Measurements from ENCODE around the gene ATP9B. TPM values are rescaled to one million over a fixed set of nuclear protein-coding genes. Genes with fewer than 3 reads are reported as not detected.
A peak's percentile ranks its signal among the peaks of the same experiment; 100 is the strongest.

Gene ATP9B
- total RNA-seq, 1 donor from 2014 or later = 28.5 TPM

- peak; percentile 63 for DNase-seq (ENCODE audit: low spot score)
Observed at GRCh38 chr18:79380816-79381806, 311.9 kb downstream of the ATP9B start.

- no peak for DNase-seq (ENCODE audit: low spot score)
Observed at GRCh38 chr18:79381811-79382311, 312.7 kb downstream of the ATP9B start.

- no peak for DNase-seq (ENCODE audit: low spot score)
Observed at GRCh38 chr18:79382681-79383387, 313.6 kb downstream of the ATP9B start.

GRCh38 chr18:79383388-79384056, 314.3 kb downstream of the ATP9B start:
- DNase-seq (ENCODE audit: low spot score) = no peak

- no peak for DNase-seq (ENCODE audit: low spot score)
Observed at GRCh38 chr18:79384151-79384807, 315.1 kb downstream of the ATP9B start.

GRCh38 chr18:79384834-79385233, 315.6 kb downstream of the ATP9B start:
- DNase-seq (ENCODE audit: low spot score) = no peak

- DNase-seq (ENCODE audit: low spot score) = no peak
Observed at GRCh38 chr18:79385326-79385707, 316.1 kb downstream of the ATP9B start.

- no peak for DNase-seq (ENCODE audit: low spot score)
Observed at GRCh38 chr18:79385708-79386341, 316.6 kb downstream of the ATP9B start.

- no peak for DNase-seq (ENCODE audit: low spot score)
Observed at GRCh38 chr18:79386547-79386946, 317.4 kb downstream of the ATP9B start.

- no peak for DNase-seq (ENCODE audit: low spot score)
Observed at GRCh38 chr18:79387214-79387613, 318.0 kb downstream of the ATP9B start.

GRCh38 chr18:79387615-79388014, 318.4 kb downstream of the ATP9B start:
- DNase-seq (ENCODE audit: low spot score) = no peak

GRCh38 chr18:79388043-79388442, 318.8 kb downstream of the ATP9B start:
- DNase-seq (ENCODE audit: low spot score) = no peak

- no peak for DNase-seq (ENCODE audit: low spot score)
Observed at GRCh38 chr18:79389689-79390088, 320.5 kb downstream of the ATP9B start.

- no peak for DNase-seq (ENCODE audit: low spot score)
Observed at GRCh38 chr18:79392226-79392625, 323.0 kb downstream of the ATP9B start.

GRCh38 chr18:79393181-79393634, 324.0 kb downstream of the ATP9B start:
- no peak for DNase-seq (ENCODE audit: low spot score)

- peak; percentile 81 for DNase-seq (ENCODE audit: low spot score)
Observed at GRCh38 chr18:79393635-79394533, 324.7 kb downstream of the ATP9B start.

- no peak for DNase-seq (ENCODE audit: low spot score)
Observed at GRCh38 chr18:79394534-79395307, 325.5 kb downstream of the ATP9B start.

GRCh38 chr18:79395308-79395640, 326.1 kb downstream of the ATP9B start:
- DNase-seq (ENCODE audit: low spot score) = no peak

- peak; percentile 55 for DNase-seq (ENCODE audit: low spot score)
Observed at GRCh38 chr18:79395761-79396404, 326.7 kb downstream of the ATP9B start, which contains the start of gene NFATC1. TSS of gene NFATC1 (plus strand) at chr18:79395930. CDS start at chr18:79396225, 295 bp downstream.

All from mucosa of gallbladder (tissue), 1 donor.